HL-60 (cell line): ENCODE data around the gene CHST3.

Source experiments
- GABPA ChIP-seq: IDR thresholded peaks from 2 replicates; pipeline ENCODE4 v1.6.1; 2012; ENCODE audit warnings: low read depth
- POLR2AphosphoS5 ChIP-seq: IDR thresholded peaks from 2 replicates; pipeline ENCODE4 v1.6.1; 2012; ENCODE audit warnings: low read depth
- SPI1 ChIP-seq: IDR thresholded peaks from 2 replicates; pipeline ENCODE4 v1.6.1; 2012; ENCODE audit warnings: low read depth, mild to moderate bottlenecking, borderline replicate concordance
- TF ChIP-seq, protein P1 (sequence below): IDR thresholded peaks from one replicate; pipeline ENCODE4 v1.5.1; 2011; ENCODE audit warnings: low read length, control low read depth, inconsistent platforms; ENCODE audit not compliant: insufficient read depth
- TF ChIP-seq, protein P2 (sequence below): IDR thresholded peaks from 2 replicates; pipeline ENCODE4 v1.6.1; 2012; ENCODE audit warnings: low read depth; ENCODE audit not compliant: insufficient replicate concordance

DNA sequence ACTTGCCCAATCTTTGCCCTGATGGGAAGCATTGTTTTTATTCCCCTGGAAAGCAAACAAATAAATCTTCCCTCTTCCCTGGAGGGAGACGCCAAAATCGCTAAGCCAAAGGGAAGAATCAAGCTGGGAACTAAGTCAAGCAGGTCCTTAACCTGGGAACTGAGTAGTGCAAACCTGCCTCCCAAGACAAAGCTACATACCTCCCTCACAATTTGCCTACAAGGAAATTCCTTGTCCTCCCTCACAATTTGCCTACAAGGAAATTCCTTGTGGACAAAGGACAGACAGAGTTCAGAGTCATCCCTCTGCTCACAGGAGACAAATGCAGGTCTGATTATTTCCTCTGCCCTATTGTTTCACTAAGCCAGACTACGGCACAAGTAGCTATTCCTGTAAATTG is 73.6 kb downstream of the CHST3 start:
- TF ChIP-seq, protein P1, sequence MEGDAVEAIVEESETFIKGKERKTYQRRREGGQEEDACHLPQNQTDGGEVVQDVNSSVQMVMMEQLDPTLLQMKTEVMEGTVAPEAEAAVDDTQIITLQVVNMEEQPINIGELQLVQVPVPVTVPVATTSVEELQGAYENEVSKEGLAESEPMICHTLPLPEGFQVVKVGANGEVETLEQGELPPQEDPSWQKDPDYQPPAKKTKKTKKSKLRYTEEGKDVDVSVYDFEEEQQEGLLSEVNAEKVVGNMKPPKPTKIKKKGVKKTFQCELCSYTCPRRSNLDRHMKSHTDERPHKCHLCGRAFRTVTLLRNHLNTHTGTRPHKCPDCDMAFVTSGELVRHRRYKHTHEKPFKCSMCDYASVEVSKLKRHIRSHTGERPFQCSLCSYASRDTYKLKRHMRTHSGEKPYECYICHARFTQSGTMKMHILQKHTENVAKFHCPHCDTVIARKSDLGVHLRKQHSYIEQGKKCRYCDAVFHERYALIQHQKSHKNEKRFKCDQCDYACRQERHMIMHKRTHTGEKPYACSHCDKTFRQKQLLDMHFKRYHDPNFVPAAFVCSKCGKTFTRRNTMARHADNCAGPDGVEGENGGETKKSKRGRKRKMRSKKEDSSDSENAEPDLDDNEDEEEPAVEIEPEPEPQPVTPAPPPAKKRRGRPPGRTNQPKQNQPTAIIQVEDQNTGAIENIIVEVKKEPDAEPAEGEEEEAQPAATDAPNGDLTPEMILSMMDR, result no peak
- TF ChIP-seq POLR2AphosphoS5 (no peak), SPI1 (no peak), GABPA (no peak)
- TF ChIP-seq, protein P2, sequence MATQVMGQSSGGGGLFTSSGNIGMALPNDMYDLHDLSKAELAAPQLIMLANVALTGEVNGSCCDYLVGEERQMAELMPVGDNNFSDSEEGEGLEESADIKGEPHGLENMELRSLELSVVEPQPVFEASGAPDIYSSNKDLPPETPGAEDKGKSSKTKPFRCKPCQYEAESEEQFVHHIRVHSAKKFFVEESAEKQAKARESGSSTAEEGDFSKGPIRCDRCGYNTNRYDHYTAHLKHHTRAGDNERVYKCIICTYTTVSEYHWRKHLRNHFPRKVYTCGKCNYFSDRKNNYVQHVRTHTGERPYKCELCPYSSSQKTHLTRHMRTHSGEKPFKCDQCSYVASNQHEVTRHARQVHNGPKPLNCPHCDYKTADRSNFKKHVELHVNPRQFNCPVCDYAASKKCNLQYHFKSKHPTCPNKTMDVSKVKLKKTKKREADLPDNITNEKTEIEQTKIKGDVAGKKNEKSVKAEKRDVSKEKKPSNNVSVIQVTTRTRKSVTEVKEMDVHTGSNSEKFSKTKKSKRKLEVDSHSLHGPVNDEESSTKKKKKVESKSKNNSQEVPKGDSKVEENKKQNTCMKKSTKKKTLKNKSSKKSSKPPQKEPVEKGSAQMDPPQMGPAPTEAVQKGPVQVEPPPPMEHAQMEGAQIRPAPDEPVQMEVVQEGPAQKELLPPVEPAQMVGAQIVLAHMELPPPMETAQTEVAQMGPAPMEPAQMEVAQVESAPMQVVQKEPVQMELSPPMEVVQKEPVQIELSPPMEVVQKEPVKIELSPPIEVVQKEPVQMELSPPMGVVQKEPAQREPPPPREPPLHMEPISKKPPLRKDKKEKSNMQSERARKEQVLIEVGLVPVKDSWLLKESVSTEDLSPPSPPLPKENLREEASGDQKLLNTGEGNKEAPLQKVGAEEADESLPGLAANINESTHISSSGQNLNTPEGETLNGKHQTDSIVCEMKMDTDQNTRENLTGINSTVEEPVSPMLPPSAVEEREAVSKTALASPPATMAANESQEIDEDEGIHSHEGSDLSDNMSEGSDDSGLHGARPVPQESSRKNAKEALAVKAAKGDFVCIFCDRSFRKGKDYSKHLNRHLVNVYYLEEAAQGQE, result no peak
